ENCODE data around the gene TMED10. TPM values are rescaled to one million over a fixed set of nuclear protein-coding genes. Genes with fewer than 3 reads are reported as not detected.

Gene TMED10
- total and polyA plus RNA-seq, 4 experiments from 2014 or later = 202 to 425 (median 278) TPM

GRCh38 chr14:75138492-75138891, 37.9 kb downstream of the TMED10 start:
- H3K27ac ChIP-seq (ENCODE audit: low read depth, low read length) = no peak overlapping the region
- no peak overlapping the region for H3K4me3 ChIP-seq (ENCODE audit: low read length in 2 of 2)
- no peaks in the 10 kb centered on the region for H3K9me3 ChIP-seq (ENCODE audit: control insufficient read depth in 1 of 2, low read length in 2 of 2)
- Mint-ChIP-seq H3K27me3 (no peaks in the 10 kb centered on the region), H3K9me3 (no peaks in the 10 kb centered on the region), H3K27ac (peak overlapping the region in 6 of 7 donors; percentile 17 to 87 (median 78)), H3K4me1 (peaks cover 30 to 45% (median 38%) of the 10 kb centered on the region in 4 donors), H3K36me3 (peaks cover 20 to 33% of the 10 kb centered on the region in 2 donors), H3K4me3 (peak overlapping the region in 6 of 8 donors; percentile 9 to 66 (median 50))
- peaks cover 40% of the 10 kb centered on the region for H3K4me1 ChIP-seq (ENCODE audit: insufficient read depth, low read length)
- CTCF ChIA-PET (ENCODE audit: partially characterized antibody) = interaction anchor here (0.7 to 12.3 kb wide), 8 partner anchors 8 to 423 kb away, joined by 3 to 250 read pairs (median 5); partner anchors contain the start of gene NEK9
- intact Hi-C loops (cut with micrococcal nuclease) = no loop called here
- POLR2A ChIA-PET (ENCODE audit: partially characterized antibody) = interaction anchor here (0.8 to 1.8 kb wide), 5 partner anchors 18 to 163 kb away, joined by 3 to 8 read pairs (median 3); partner anchors contain the start of gene EIF2B2
- peaks cover 19% of the 10 kb centered on the region for H3K36me3 ChIP-seq (ENCODE audit: insufficient read depth, low read length)
- DNase-seq = no peak
- no peaks in the 10 kb centered on the region for H3K27me3 ChIP-seq (ENCODE audit: insufficient read depth, low read length)

- CTCF ChIA-PET (ENCODE audit: partially characterized antibody) = interaction anchor here (1.2 to 12.3 kb wide), 4 partner anchors 10 to 173 kb away, joined by 4 to 250 read pairs (median 4); no protein-coding TSS in a partner anchor
- H3K9me3 ChIP-seq (ENCODE audit: control insufficient read depth in 1 of 2, low read length in 2 of 2) = no peaks in the 10 kb centered on the region
- POLR2A ChIA-PET (ENCODE audit: partially characterized antibody) = interaction anchor here (1.5 kb wide), 1 partner anchor 161 kb away, joined by 4 read pairs; no protein-coding TSS in a partner anchor
- intact Hi-C loops (cut with micrococcal nuclease) = no loop called here
- no peak overlapping the region for H3K27ac ChIP-seq (ENCODE audit: low read depth, low read length)
- DNase-seq = no peak
- H3K4me3 ChIP-seq (ENCODE audit: low read length in 2 of 2) = no peak overlapping the region
- Mint-ChIP-seq H3K4me1 (peaks cover 17 to 24% (median 21%) of the 10 kb centered on the region in 4 donors), H3K27ac (peak overlapping the region in 3 of 7 donors; percentile 10 to 73 (median 41)), H3K4me3 (no peak overlapping the region), H3K27me3 (no peaks in the 10 kb centered on the region), H3K36me3 (peaks cover 32 to 43% of the 10 kb centered on the region in 2 donors), H3K9me3 (no peaks in the 10 kb centered on the region)
- H3K36me3 ChIP-seq (ENCODE audit: insufficient read depth, low read length) = peaks cover 25% of the 10 kb centered on the region
- no peaks in the 10 kb centered on the region for H3K27me3 ChIP-seq (ENCODE audit: insufficient read depth, low read length)
- peaks cover 19% of the 10 kb centered on the region for H3K4me1 ChIP-seq (ENCODE audit: insufficient read depth, low read length)
Observed at GRCh38 chr14:75134644-75135043, 41.8 kb downstream of the TMED10 start.

- no peak for DNase-seq
- CTCF ChIA-PET (ENCODE audit: partially characterized antibody) = interaction anchor here (1.4 to 12.3 kb wide), 2 partner anchors 99 to 166 kb away, joined by 4 to 250 read pairs; no protein-coding TSS in a partner anchor
- intact Hi-C loops (cut with micrococcal nuclease) = loop anchor here (2.0 kb wide), 2 partner anchors 97 to 355 kb away; no protein-coding TSS in a partner anchor
- Histone ChIP-seq H3K36me3 (ENCODE audit: insufficient read depth, low read length) (peaks cover 25% of the 10 kb centered on the region), H3K4me1 (ENCODE audit: insufficient read depth, low read length) (peaks cover 10% of the 10 kb centered on the region), H3K9me3 (ENCODE audit: control insufficient read depth in 1 of 2, low read length in 2 of 2) (no peaks in the 10 kb centered on the region), H3K4me3 (ENCODE audit: low read length in 2 of 2) (no peak overlapping the region), H3K27me3 (ENCODE audit: insufficient read depth, low read length) (no peaks in the 10 kb centered on the region), H3K27ac (ENCODE audit: low read depth, low read length) (no peak overlapping the region)
- peak overlapping the region in 3 of 7 donors; percentile 23 to 82 (median 46) for H3K27ac Mint-ChIP-seq
- POLR2A ChIA-PET (ENCODE audit: partially characterized antibody) = interaction anchor here (1.5 kb wide), 1 partner anchor 162 kb away, joined by 4 read pairs; no protein-coding TSS in a partner anchor
- H3K4me3 Mint-ChIP-seq = no peak overlapping the region
- H3K27me3 Mint-ChIP-seq = no peaks in the 10 kb centered on the region
- peaks cover 32 to 43% of the 10 kb centered on the region in 2 donors for H3K36me3 Mint-ChIP-seq
- peaks cover 12 to 18% (median 15%) of the 10 kb centered on the region in 4 donors for H3K4me1 Mint-ChIP-seq
- H3K9me3 Mint-ChIP-seq = no peaks in the 10 kb centered on the region
Observed at GRCh38 chr14:75133597-75133996, 42.8 kb downstream of the TMED10 start.

GRCh38 chr14:75132382-75133086, 43.9 kb downstream of the TMED10 start:
- no peak overlapping the region for H3K4me3 ChIP-seq (ENCODE audit: low read length in 2 of 2)
- peak overlapping the region; percentile 10 to 90 (median 72) for H3K27ac Mint-ChIP-seq
- DNase-seq = peak; percentile 65 to 76 (median 74)
- ChIA-PET CTCF (ENCODE audit: partially characterized antibody) (interaction anchor here (0.7 to 10.5 kb wide), 14 partner anchors 10 to 352 kb away, joined by 3 to 273 read pairs (median 4); no protein-coding TSS in a partner anchor), POLR2A (ENCODE audit: partially characterized antibody) (interaction anchor here (1.1 kb wide), 1 partner anchor 356 kb away, joined by 4 read pairs; no protein-coding TSS in a partner anchor)
- intact Hi-C loops (cut with micrococcal nuclease) = loop anchor here (1.0 to 2.0 kb wide), 4 partner anchors 98 to 356 kb away; no protein-coding TSS in a partner anchor
- H3K4me1 Mint-ChIP-seq = peaks cover 13 to 18% (median 17%) of the 10 kb centered on the region in 4 donors
- H3K36me3 Mint-ChIP-seq = peaks cover 32 to 37% of the 10 kb centered on the region in 2 donors
- H3K4me3 Mint-ChIP-seq = peak overlapping the region in 1 of 8 donors; percentile 5
- no peaks in the 10 kb centered on the region for H3K9me3 ChIP-seq (ENCODE audit: control insufficient read depth in 1 of 2, low read length in 2 of 2)
- H3K36me3 ChIP-seq (ENCODE audit: insufficient read depth, low read length) = peaks cover 25% of the 10 kb centered on the region
- H3K27ac ChIP-seq (ENCODE audit: low read depth, low read length) = no peak overlapping the region
- no peaks in the 10 kb centered on the region for H3K27me3 ChIP-seq (ENCODE audit: insufficient read depth, low read length)
- peaks cover 12% of the 10 kb centered on the region for H3K4me1 ChIP-seq (ENCODE audit: insufficient read depth, low read length)
- H3K27me3 Mint-ChIP-seq = no peaks in the 10 kb centered on the region
- H3K9me3 Mint-ChIP-seq = no peaks in the 10 kb centered on the region

GRCh38 chr14:75128596-75128990, 47.8 kb downstream of the TMED10 start:
- H3K27me3 ChIP-seq (ENCODE audit: insufficient read depth, low read length) = no peaks in the 10 kb centered on the region
- peaks cover 39% of the 10 kb centered on the region for H3K4me1 ChIP-seq (ENCODE audit: insufficient read depth, low read length)
- no peak overlapping the region for H3K27ac ChIP-seq (ENCODE audit: low read depth, low read length)
- CTCF ChIA-PET (ENCODE audit: partially characterized antibody) = interaction anchor here (1.4 to 10.5 kb wide), 4 partner anchors 14 to 449 kb away, joined by 3 to 273 read pairs (median 18); no protein-coding TSS in a partner anchor
- Mint-ChIP-seq H3K27me3 (no peaks in the 10 kb centered on the region), H3K27ac (peak overlapping the region in 4 of 7 donors; percentile 42 to 95 (median 67)), H3K9me3 (no peaks in the 10 kb centered on the region), H3K4me1 (peaks cover 32 to 54% (median 40%) of the 10 kb centered on the region in 4 donors), H3K36me3 (peaks cover 13 to 34% of the 10 kb centered on the region in 2 donors), H3K4me3 (peak overlapping the region in 6 of 8 donors; percentile 21 to 61 (median 32))
- DNase-seq = no peak
- POLR2A ChIA-PET (ENCODE audit: partially characterized antibody) = interaction anchor here (0.9 to 1.2 kb wide), 2 partner anchors 48 to 206 kb away, joined by 3 to 4 read pairs; partner anchors contain the start of gene TMED10
- H3K4me3 ChIP-seq (ENCODE audit: low read length in 2 of 2) = no peak overlapping the region
- intact Hi-C loops (cut with micrococcal nuclease) = loop anchor here (5.0 kb wide), 4 partner anchors 119 to 534 kb away; partner anchors contain the start of genes EIF2B2, ERG28 and TTLL5
- peaks cover 7% of the 10 kb centered on the region for H3K36me3 ChIP-seq (ENCODE audit: insufficient read depth, low read length)
- no peaks in the 10 kb centered on the region for H3K9me3 ChIP-seq (ENCODE audit: control insufficient read depth in 1 of 2, low read length in 2 of 2)

GRCh38 chr14:75127903-75128595, 48.4 kb downstream of the TMED10 start:
- Mint-ChIP-seq H3K27ac (peak overlapping the region; percentile 82 to 99 (median 95)), H3K4me3 (peak overlapping the region; percentile 74 to 97 (median 94)), H3K4me1 (peaks cover 32 to 54% (median 40%) of the 10 kb centered on the region in 4 donors), H3K9me3 (no peaks in the 10 kb centered on the region), H3K27me3 (no peaks in the 10 kb centered on the region), H3K36me3 (peaks cover 7 to 30% of the 10 kb centered on the region in 2 donors)
- Histone ChIP-seq H3K4me1 (ENCODE audit: insufficient read depth, low read length) (peaks cover 42% of the 10 kb centered on the region), H3K36me3 (ENCODE audit: insufficient read depth, low read length) (peaks cover 2% of the 10 kb centered on the region), H3K4me3 (ENCODE audit: low read length in 2 of 2) (no peak overlapping the region), H3K9me3 (ENCODE audit: control insufficient read depth in 1 of 2, low read length in 2 of 2) (no peaks in the 10 kb centered on the region), H3K27ac (ENCODE audit: low read depth, low read length) (no peak overlapping the region), H3K27me3 (ENCODE audit: insufficient read depth, low read length) (no peaks in the 10 kb centered on the region)
- ChIA-PET CTCF (ENCODE audit: partially characterized antibody) (interaction anchor here (1.4 to 10.5 kb wide), 4 partner anchors 14 to 449 kb away, joined by 3 to 273 read pairs (median 18); no protein-coding TSS in a partner anchor), POLR2A (ENCODE audit: partially characterized antibody) (interaction anchor here (0.9 to 2.0 kb wide), 3 partner anchors 48 to 365 kb away, joined by 3 to 5 read pairs (median 4); partner anchors contain the start of genes TMED10 and YLPM1)
- no peak for DNase-seq
- intact Hi-C loops (cut with micrococcal nuclease) = loop anchor here (1.0 to 5.0 kb wide), 7 partner anchors 48 to 534 kb away; partner anchors contain the start of genes EIF2B2, ERG28, TMED10 and TTLL5
